HEK293 (cell line): ENCODE data around the gene CDK5R2.

Experiments used
- MEIS1 ChIP-seq: sonication (generic); formaldehyde crosslinking; IDR thresholded peaks from 2 replicates; pipeline ENCODE4 v1.8.1; 2022; ENCODE audit warnings: missing genetic modification reagents, mild to moderate bottlenecking, borderline replicate concordance
- RBAK ChIP-seq: fragments of 450-650 bp; formaldehyde crosslinking; IDR thresholded peaks from 2 replicates; pipeline ENCODE4 v1.5.1; 2016; ENCODE audit warnings: missing biosample characterization, missing genetic modification characterization
- REPIN1 ChIP-seq: fragments of 450-650 bp; formaldehyde crosslinking; IDR thresholded peaks from 2 replicates; pipeline ENCODE4 v1.5.1; 2017; ENCODE audit warnings: missing biosample characterization, missing genetic modification characterization, low read depth
- ZFHX2 ChIP-seq: fragments of 450-650 bp; formaldehyde crosslinking; conservative IDR thresholded peaks from 2 replicates; pipeline ENCODE4 v1.5.1; 2016; ENCODE audit warnings: missing biosample characterization, missing genetic modification characterization
- ZFP37 ChIP-seq: fragments of 450-650 bp; formaldehyde crosslinking; IDR thresholded peaks from 2 replicates; pipeline ENCODE4 v1.5.1; 2016; ENCODE audit warnings: missing biosample characterization, missing genetic modification characterization
- TF ChIP-seq, protein P1 (sequence below): fragments of 450-650 bp; formaldehyde crosslinking; IDR thresholded peaks from 2 replicates; pipeline ENCODE4 v1.5.1; 2016; ENCODE audit warnings: missing biosample characterization, missing genetic modification characterization
- TF ChIP-seq, protein P2 (sequence below): IDR thresholded peaks from 2 replicates; pipeline ENCODE4 v1.6.1; 2011; ENCODE audit warnings: mild to moderate bottlenecking, low read depth, low read length, borderline replicate concordance

DNA sequence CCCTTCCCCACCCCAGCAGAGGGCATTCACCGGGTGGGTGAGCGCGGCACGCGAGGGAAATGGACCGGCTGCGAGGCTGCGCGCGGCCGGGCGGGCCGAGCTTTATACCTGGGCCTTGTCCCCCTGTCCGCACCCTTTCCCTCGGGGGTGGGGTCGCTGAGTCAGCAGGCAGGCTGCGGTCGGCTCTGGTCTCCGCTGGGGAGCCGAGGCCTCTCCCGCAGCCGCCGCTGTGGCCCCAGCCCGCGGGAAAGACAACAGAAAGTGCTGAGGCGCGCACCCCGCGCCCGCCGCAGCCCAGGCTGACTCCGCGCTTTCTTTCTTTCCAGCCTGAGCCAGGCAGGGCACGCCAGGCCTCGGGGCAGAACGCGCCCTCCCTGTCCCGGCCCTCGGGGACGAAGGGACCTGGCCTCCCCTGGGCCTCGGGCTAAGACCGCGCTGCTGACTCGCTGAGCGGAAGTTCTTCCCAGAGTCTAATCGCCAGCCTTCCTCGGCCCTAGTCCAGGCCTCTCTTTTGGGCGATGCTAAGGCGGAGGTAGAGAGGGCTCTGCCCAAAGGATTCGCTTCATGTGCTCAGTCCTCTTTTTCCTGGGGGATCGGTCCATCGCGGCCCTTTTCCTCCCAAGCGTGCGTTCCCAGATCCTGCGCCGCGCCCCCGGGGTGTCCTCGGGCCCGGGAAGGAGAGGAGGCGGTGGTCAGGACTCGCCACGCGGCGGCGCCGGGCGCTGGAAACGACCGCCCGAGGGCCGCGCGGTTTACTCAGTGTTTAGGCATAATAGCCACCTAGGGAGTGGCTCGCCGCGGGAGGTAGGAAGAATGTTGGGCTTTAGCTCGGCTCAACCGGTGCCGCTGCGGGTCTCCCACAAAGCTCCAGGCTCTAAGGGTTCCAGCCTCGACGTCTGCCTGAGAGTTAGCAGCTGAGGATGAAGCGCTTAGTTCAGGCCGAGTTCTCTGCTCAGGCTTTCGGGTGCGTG is 34.2 kb downstream of the CDK5R2 start, which contains the start of gene CRYBA2:
- TF ChIP-seq REPIN1 (tag by site-specific recombination) (no peak), MEIS1 (no peak), ZFHX2 (tag by site-specific recombination) (no peak), ZFP37 (no peak), RBAK (tag by site-specific recombination) (no peak)
- TF ChIP-seq, protein P1, sequence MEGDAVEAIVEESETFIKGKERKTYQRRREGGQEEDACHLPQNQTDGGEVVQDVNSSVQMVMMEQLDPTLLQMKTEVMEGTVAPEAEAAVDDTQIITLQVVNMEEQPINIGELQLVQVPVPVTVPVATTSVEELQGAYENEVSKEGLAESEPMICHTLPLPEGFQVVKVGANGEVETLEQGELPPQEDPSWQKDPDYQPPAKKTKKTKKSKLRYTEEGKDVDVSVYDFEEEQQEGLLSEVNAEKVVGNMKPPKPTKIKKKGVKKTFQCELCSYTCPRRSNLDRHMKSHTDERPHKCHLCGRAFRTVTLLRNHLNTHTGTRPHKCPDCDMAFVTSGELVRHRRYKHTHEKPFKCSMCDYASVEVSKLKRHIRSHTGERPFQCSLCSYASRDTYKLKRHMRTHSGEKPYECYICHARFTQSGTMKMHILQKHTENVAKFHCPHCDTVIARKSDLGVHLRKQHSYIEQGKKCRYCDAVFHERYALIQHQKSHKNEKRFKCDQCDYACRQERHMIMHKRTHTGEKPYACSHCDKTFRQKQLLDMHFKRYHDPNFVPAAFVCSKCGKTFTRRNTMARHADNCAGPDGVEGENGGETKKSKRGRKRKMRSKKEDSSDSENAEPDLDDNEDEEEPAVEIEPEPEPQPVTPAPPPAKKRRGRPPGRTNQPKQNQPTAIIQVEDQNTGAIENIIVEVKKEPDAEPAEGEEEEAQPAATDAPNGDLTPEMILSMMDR (tag by site-specific recombination) = no peak
- TF ChIP-seq, protein P2, sequence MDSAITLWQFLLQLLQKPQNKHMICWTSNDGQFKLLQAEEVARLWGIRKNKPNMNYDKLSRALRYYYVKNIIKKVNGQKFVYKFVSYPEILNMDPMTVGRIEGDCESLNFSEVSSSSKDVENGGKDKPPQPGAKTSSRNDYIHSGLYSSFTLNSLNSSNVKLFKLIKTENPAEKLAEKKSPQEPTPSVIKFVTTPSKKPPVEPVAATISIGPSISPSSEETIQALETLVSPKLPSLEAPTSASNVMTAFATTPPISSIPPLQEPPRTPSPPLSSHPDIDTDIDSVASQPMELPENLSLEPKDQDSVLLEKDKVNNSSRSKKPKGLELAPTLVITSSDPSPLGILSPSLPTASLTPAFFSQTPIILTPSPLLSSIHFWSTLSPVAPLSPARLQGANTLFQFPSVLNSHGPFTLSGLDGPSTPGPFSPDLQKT = no peak
